PC-9 (cell line): ENCODE measurements around the gene TMEM234. TPM values are rescaled to one million over a fixed set of nuclear protein-coding genes. Genes with fewer than 3 reads are reported as not detected.

ENCODE experiments used
- BruUV-seq: library from RNA; stranded (reverse); fragments of 400-500 nt; replicated peaks from 2 replicates; lab custom pipeline; 2021; lab: Mats Ljungman, UMichigan
- CTCF ChIA-PET: fragments of 300-600 bp; sonication (Branson Sonifier 250); formaldehyde crosslinking; loops from one replicate; lab custom pipeline; 2022; ENCODE audit warnings: antibody characterized with exemption; lab: Charles Lee
- POLR2A ChIA-PET: fragments of 300-600 bp; sonication (Branson Sonifier 250); formaldehyde crosslinking; loops from one replicate; lab custom pipeline; 2022; ENCODE audit warnings: antibody characterized with exemption; ENCODE audit not compliant: unreplicated experiment; lab: Charles Lee
- DNase-seq, 2 experiments: peaks; one replicate each; pipeline versions ENCODE4 v3.0.0 to v3.0.0-alpha.2; 2015 to 2022; ENCODE audit warnings: mixed read lengths in 1 of 2
- H2AFZ ChIP-seq: fragments of 200-600 bp; sonication (generic); 2 replicates; pipeline ENCODE4 v1.8.1; 2017; ENCODE audit warnings: antibody characterized with exemption
- H3F3A ChIP-seq: fragments of 200-600 bp; sonication (generic); 2 replicates; pipeline ENCODE4 v1.8.1; 2017; ENCODE audit warnings: antibody characterized with exemption, mild to moderate bottlenecking, low read depth; ENCODE audit not compliant: insufficient read depth
- H3K27ac ChIP-seq: fragments of 200-600 bp; sonication (generic); 2 replicates; pipeline ENCODE4 v1.6.1; 2016; ENCODE audit warnings: mixed run types
- H3K27me3 ChIP-seq: fragments of 200-600 bp; sonication (generic); 2 replicates; pipeline ENCODE4 v1.6.1; 2016; ENCODE audit warnings: low read depth, mixed run types; ENCODE audit not compliant: insufficient read depth
- H3K36me3 ChIP-seq: fragments of 200-600 bp; sonication (generic); 2 replicates; pipeline ENCODE4 v1.6.1; 2016; ENCODE audit warnings: low read depth, mixed run types
- H3K4me1 ChIP-seq: fragments of 200-600 bp; sonication (generic); replicated peaks from 2 replicates; pipeline ENCODE4 v1.6.1; 2016; ENCODE audit warnings: mixed run types; ENCODE audit not compliant: insufficient read depth
- H3K4me2 ChIP-seq: fragments of 200-600 bp; sonication (generic); 2 replicates; pipeline ENCODE4 v1.6.1; 2017; ENCODE audit warnings: mixed run types
- H3K4me3 ChIP-seq: fragments of 200-600 bp; sonication (generic); 2 replicates; pipeline ENCODE4 v1.6.1; 2016; ENCODE audit warnings: mixed run types
- H3K79me2 ChIP-seq: fragments of 200-600 bp; sonication (generic); 2 replicates; pipeline ENCODE4 v1.6.1; 2017; ENCODE audit warnings: low read depth, mixed run types
- H3K9me2 ChIP-seq: fragments of 200-600 bp; sonication (generic); 2 replicates; pipeline ENCODE4 v1.8.1; 2017; ENCODE audit warnings: mild to moderate bottlenecking; ENCODE audit not compliant: insufficient read depth
- H3K9me3 ChIP-seq: fragments of 200-600 bp; sonication (generic); 2 replicates; pipeline ENCODE4 v1.8.1; 2016; ENCODE audit warnings: low read depth; ENCODE audit not compliant: insufficient read depth
- H4K20me1 ChIP-seq: fragments of 200-600 bp; sonication (generic); 2 replicates; pipeline ENCODE4 v1.8.1; 2017; ENCODE audit not compliant: insufficient read depth
- CTCF ChIP-seq: fragments of 200-600 bp; sonication (generic); conservative IDR thresholded peaks from 2 replicates; pipeline ENCODE4 v1.6.1; 2017; ENCODE audit warnings: mixed run types, antibody characterized with exemption, mild to moderate bottlenecking, moderate library complexity
- EZH2 ChIP-seq: fragments of 200-600 bp; sonication (generic); IDR thresholded peaks from 2 replicates; pipeline ENCODE4 v1.8.0; 2017; ENCODE audit warnings: antibody characterized with exemption, low read depth
- intact Hi-C: fragments of 100-400 bp; cut with micrococcal nuclease; formaldehyde crosslinking; loops from one replicate; pipeline ENCODE4 v1.10.0; 2022; ENCODE audit not compliant: unreplicated experiment
- total RNA-seq: library from RNA; stranded (reverse); gene quantifications from 2 replicates; pipeline ENCODE4 v1.2.3, GENCODE V29; 2021

The TMEM234 gene
- total RNA-seq, 1 experiment from 2014 or later, result 14.1 TPM

- H3K79me2 ChIP-seq, result no peaks in the 10 kb centered on the region
- no peak overlapping the region for H3K27ac ChIP-seq
- intact Hi-C loops, result no loop called here
- H3K27me3 ChIP-seq, result no peaks in the 10 kb centered on the region
- H3K4me3 ChIP-seq, result peak overlapping the region; percentile 63
- no peaks in the 10 kb centered on the region for H3K36me3 ChIP-seq
- TF ChIP-seq CTCF, result no peak
- TF ChIP-seq EZH2, result no peak
- H4K20me1 ChIP-seq, result no peaks in the 10 kb centered on the region
- no peaks in the 10 kb centered on the region for H3K9me3 ChIP-seq
- no TSS peak for BruUV-seq
- H3K4me2 ChIP-seq, result peak overlapping the region; percentile 86
- POLR2A ChIA-PET, result interaction anchor here (0.5 kb wide), 1 partner anchor 91 kb away, joined by 3 read pairs; no protein-coding TSS in a partner anchor
- no peaks in the 10 kb centered on the region for H3K9me2 ChIP-seq
- peak; percentile 55 to 75 for DNase-seq
- CTCF ChIA-PET, result no interaction called here
- peak overlapping the region; percentile 80 for H2AFZ ChIP-seq
- peaks cover 21% of the 10 kb centered on the region for H3K4me1 ChIP-seq
- peaks cover 41% of the 10 kb centered on the region for H3F3A ChIP-seq
These were observed 18.2 kb upstream of the TMEM234 start for GRCh38 chr1:32240140-32240951.

DNA sequence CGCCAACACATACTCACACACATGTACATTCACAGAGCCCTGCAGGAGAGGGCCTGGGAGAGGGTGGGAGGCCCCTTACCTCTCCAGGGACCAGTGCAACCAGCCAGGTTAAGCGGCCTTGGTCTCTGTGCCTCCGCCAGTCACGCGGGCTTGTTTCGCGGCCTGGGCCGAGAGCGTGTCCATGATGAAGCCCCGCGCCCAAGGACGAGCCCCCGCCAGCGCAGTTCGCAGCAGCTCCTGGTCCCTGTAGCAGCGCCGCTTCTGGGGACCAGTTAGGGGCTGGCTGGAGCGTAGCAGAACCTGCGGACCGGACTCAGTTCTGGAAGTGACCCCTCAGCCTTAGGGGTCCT, 17.6 kb upstream of the TMEM234 start:
- Histone ChIP-seq H3F3A (peaks cover 47% of the 10 kb centered on the region), H3K4me1 (peaks cover 22% of the 10 kb centered on the region), H3K9me3 (no peaks in the 10 kb centered on the region), H3K79me2 (no peaks in the 10 kb centered on the region), H2AFZ (no peak overlapping the region), H3K4me3 (no peak overlapping the region; the same call in 1 of the 2 replicates), H3K27ac (no peak overlapping the region), H4K20me1 (no peaks in the 10 kb centered on the region), H3K9me2 (no peaks in the 10 kb centered on the region), H3K27me3 (no peaks in the 10 kb centered on the region), H3K36me3 (no peaks in the 10 kb centered on the region), H3K4me2 (peak overlapping the region; percentile 86)
- TF ChIP-seq EZH2 (no peak), CTCF (no peak)
- DNase-seq, result no peak
- ChIA-PET POLR2A (no interaction called here), CTCF (no interaction called here)
- BruUV-seq, result no TSS peak
- intact Hi-C loops, result no loop called here

GRCh38 chr1:32239337-32239736, 17.2 kb upstream of the TMEM234 start:
- no peak overlapping the region for H3K4me2 ChIP-seq
- H4K20me1 ChIP-seq, result no peaks in the 10 kb centered on the region
- no peaks in the 10 kb centered on the region for H3K27me3 ChIP-seq
- H3K9me2 ChIP-seq, result no peaks in the 10 kb centered on the region
- ChIA-PET CTCF (no interaction called here), POLR2A (no interaction called here)
- intact Hi-C loops, result no loop called here
- peaks cover 48% of the 10 kb centered on the region for H3F3A ChIP-seq
- no peaks in the 10 kb centered on the region for H3K36me3 ChIP-seq
- no peak overlapping the region for H3K4me3 ChIP-seq
- no TSS peak for BruUV-seq
- H3K27ac ChIP-seq, result no peak overlapping the region
- no peak for DNase-seq
- H2AFZ ChIP-seq, result no peak overlapping the region
- TF ChIP-seq CTCF (no peak), EZH2 (no peak)
- no peaks in the 10 kb centered on the region for H3K79me2 ChIP-seq
- peaks cover 22% of the 10 kb centered on the region for H3K4me1 ChIP-seq
- no peaks in the 10 kb centered on the region for H3K9me3 ChIP-seq
